ENCODE measurements around the gene IFT20. TPM values are rescaled to one million over a fixed set of nuclear protein-coding genes. Genes with fewer than 3 reads are reported as not detected.

Gene IFT20
- total and polyA plus RNA-seq, 4 donors, result 29.5 to 74.1 (median 35.8) TPM

DNA sequence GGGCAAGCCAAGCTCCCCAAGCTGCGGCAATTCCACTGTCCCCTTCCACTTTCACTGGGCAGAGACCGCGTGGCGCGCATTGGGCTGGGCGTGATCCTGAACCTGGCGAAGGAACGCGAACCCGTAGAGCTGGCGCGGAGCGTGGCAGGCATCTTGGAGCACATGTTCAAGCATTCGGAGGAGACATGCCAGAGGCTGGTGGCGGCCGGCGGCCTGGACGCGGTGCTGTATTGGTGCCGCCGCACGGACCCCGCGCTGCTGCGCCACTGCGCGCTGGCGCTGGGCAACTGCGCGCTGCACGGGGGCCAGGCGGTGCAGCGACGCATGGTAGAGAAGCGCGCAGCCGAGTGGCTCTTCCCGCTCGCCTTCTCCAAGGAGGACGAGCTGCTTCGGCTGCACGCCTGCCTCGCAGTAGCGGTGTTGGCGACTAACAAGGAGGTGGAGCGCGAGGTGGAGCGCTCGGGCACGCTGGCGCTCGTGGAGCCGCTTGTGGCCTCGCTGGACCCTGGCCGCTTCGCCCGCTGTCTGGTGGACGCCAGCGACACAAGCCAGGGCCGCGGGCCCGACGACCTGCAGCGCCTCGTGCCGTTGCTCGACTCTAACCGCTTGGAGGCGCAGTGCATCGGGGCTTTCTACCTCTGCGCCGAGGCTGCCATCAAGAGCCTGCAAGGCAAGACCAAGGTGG, 46.0 kb upstream of the IFT20 start:
- H3K36me3 ChIP-seq (ENCODE audit: control insufficient read depth in 4 of 4, insufficient read depth in 4 of 4, low read length in 4 of 4), result peaks cover 0 to 4% (median 0%) of the 10 kb centered on the region in 4 donors
- TF ChIP-seq, protein P1, sequence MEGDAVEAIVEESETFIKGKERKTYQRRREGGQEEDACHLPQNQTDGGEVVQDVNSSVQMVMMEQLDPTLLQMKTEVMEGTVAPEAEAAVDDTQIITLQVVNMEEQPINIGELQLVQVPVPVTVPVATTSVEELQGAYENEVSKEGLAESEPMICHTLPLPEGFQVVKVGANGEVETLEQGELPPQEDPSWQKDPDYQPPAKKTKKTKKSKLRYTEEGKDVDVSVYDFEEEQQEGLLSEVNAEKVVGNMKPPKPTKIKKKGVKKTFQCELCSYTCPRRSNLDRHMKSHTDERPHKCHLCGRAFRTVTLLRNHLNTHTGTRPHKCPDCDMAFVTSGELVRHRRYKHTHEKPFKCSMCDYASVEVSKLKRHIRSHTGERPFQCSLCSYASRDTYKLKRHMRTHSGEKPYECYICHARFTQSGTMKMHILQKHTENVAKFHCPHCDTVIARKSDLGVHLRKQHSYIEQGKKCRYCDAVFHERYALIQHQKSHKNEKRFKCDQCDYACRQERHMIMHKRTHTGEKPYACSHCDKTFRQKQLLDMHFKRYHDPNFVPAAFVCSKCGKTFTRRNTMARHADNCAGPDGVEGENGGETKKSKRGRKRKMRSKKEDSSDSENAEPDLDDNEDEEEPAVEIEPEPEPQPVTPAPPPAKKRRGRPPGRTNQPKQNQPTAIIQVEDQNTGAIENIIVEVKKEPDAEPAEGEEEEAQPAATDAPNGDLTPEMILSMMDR (IDR thresholded peaks at IDR 0.05; ENCODE audit: control extremely low read depth, extremely low read depth), result no peak
- WGBS, 2 donors, result 23 to 28% methylated on average over 72 of the region's 72 CpGs
- H3K9ac ChIP-seq (ENCODE audit: insufficient read depth in 1 of 2, low read length in 2 of 2), result no peak overlapping the region
- ATAC-seq (ENCODE audit: insufficient read depth, low FRiP score), result no peak
- peaks cover 0 to 33% (median 6%) of the 10 kb centered on the region in 3 donors for H3K27me3 ChIP-seq (ENCODE audit: control insufficient read depth in 3 of 3, insufficient read depth in 3 of 3, low read length in 2 of 3)
- H3K4me1 ChIP-seq (ENCODE audit: control insufficient read depth in 5 of 5, insufficient read depth in 5 of 5, low read length in 5 of 5), result peaks cover 0 to 20% (median 0%) of the 10 kb centered on the region in 5 donors
- H3K27ac ChIP-seq (ENCODE audit: low read depth in 1 of 2, low read length in 1 of 2), result peak overlapping the region in 1 of 2 donors; percentile 20
- H3K4me3 ChIP-seq, result no peak overlapping the region
- peak in 2 of 3 donors; percentile 26 to 32 for DNase-seq
- no peaks in the 10 kb centered on the region for H3K9me3 ChIP-seq (ENCODE audit: control insufficient read depth in 4 of 4, insufficient read depth in 3 of 4, low read length in 3 of 4)

GRCh38 chr17:28379814-28380801, 44.8 kb upstream of the IFT20 start:
- Histone ChIP-seq H3K36me3 (ENCODE audit: control insufficient read depth in 4 of 4, insufficient read depth in 4 of 4, low read length in 4 of 4) (peaks cover 0 to 4% (median 0%) of the 10 kb centered on the region in 4 donors), H3K4me1 (ENCODE audit: control insufficient read depth in 5 of 5, insufficient read depth in 5 of 5, low read length in 5 of 5) (peaks cover 0 to 17% (median 0%) of the 10 kb centered on the region in 5 donors), H3K27me3 (ENCODE audit: control insufficient read depth in 3 of 3, insufficient read depth in 3 of 3, low read length in 2 of 3) (peaks cover 0 to 33% (median 6%) of the 10 kb centered on the region in 3 donors), H3K27ac (ENCODE audit: low read depth in 1 of 2, low read length in 1 of 2) (peak overlapping the region in 1 of 2 donors; percentile 9), H3K9ac (ENCODE audit: insufficient read depth in 1 of 2, low read length in 2 of 2) (no peak overlapping the region), H3K9me3 (ENCODE audit: control insufficient read depth in 4 of 4, insufficient read depth in 3 of 4, low read length in 3 of 4) (no peaks in the 10 kb centered on the region), H3K4me3 (no peak overlapping the region)
- ATAC-seq (ENCODE audit: insufficient read depth, low FRiP score), result no peak
- peak in 2 of 3 donors; percentile 38 to 64 for DNase-seq
- WGBS, 2 donors, result 37 to 53% methylated on average over 10 of the region's 10 CpGs
- TF ChIP-seq, protein P1 (IDR thresholded peaks at IDR 0.05; ENCODE audit: control extremely low read depth, extremely low read depth), result no peak

- no peaks in the 10 kb centered on the region for H3K9me3 ChIP-seq (ENCODE audit: control insufficient read depth in 4 of 4, insufficient read depth in 3 of 4, low read length in 3 of 4)
- no peaks in the 10 kb centered on the region for H3K27me3 ChIP-seq (ENCODE audit: control insufficient read depth in 3 of 3, insufficient read depth in 3 of 3, low read length in 2 of 3)
- no peak overlapping the region for H3K27ac ChIP-seq (ENCODE audit: low read depth in 1 of 2, low read length in 1 of 2)
- ATAC-seq (ENCODE audit: insufficient read depth, low FRiP score) (no peak), DNase-seq (no peak)
- TF ChIP-seq, protein P1 (IDR thresholded peaks at IDR 0.05; ENCODE audit: control extremely low read depth, extremely low read depth), result no peak
- 90% methylated on average over 6 of the region's 6 CpGs for WGBS, 2 donors
- H3K9ac ChIP-seq (ENCODE audit: insufficient read depth in 1 of 2, low read length in 2 of 2), result no peak overlapping the region
- no peaks in the 10 kb centered on the region for H3K36me3 ChIP-seq (ENCODE audit: control insufficient read depth in 4 of 4, insufficient read depth in 4 of 4, low read length in 4 of 4)
- H3K4me1 ChIP-seq (ENCODE audit: control insufficient read depth in 5 of 5, insufficient read depth in 5 of 5, low read length in 5 of 5), result peaks cover 0 to 21% (median 10%) of the 10 kb centered on the region in 5 donors
- no peak overlapping the region for H3K4me3 ChIP-seq
Measured at GRCh38 chr17:28372945-28373274, 37.6 kb upstream of the IFT20 start.

Data from lung (tissue), 12 donors.